Ascending aorta (tissue), 2 donors: ENCODE results near the gene KRTAP12-3. TPM values are rescaled to one million over a fixed set of nuclear protein-coding genes. Genes with fewer than 3 reads are reported as not detected.
A peak's percentile ranks its signal among the peaks of the same experiment; 100 is the strongest.

Source experiments
- DNase-seq, 2 donors: peaks; one replicate each; pipeline ENCODE4 v3.0.0-alpha.2; 2019; ENCODE audit warnings: low spot score in 2 of 2
- H3K27ac ChIP-seq, 2 donors: fragments of 200-600 bp; sonication (generic); one replicate each; pipeline ENCODE4 v1.5.1; 2016 to 2017; ENCODE audit warnings: mild to moderate bottlenecking in 1 of 2
- H3K27me3 ChIP-seq: fragments of 200-600 bp; sonication (generic); one replicate; pipeline ENCODE4 v1.5.1; 2017
- H3K36me3 ChIP-seq, 2 donors: fragments of 200-600 bp; sonication (generic); one replicate each; pipeline ENCODE4 v1.5.1; 2016
- H3K4me1 ChIP-seq, 2 donors: fragments of 200-600 bp; sonication (generic); one replicate each; pipeline ENCODE4 v1.5.1; 2016 to 2017; ENCODE audit warnings: mild to moderate bottlenecking in 1 of 2
- H3K4me3 ChIP-seq, 2 donors: fragments of 200-600 bp; sonication (generic); one replicate each; pipeline ENCODE4 v1.5.1; 2016 to 2017; ENCODE audit warnings: mild to moderate bottlenecking in 1 of 2
- H3K9me3 ChIP-seq, 2 donors: fragments of 200-600 bp; sonication (generic); one replicate each; pipeline ENCODE4 v1.5.1; 2016
- CTCF ChIP-seq, 3 experiments: fragments of 200-600 bp in 2 of 3; fragments of 450-650 bp in 1 of 3; sonication (generic) in 2 of 3; IDR thresholded peaks; one replicate each; pipeline ENCODE4 v1.5.1; 2016 to 2019; ENCODE audit warnings: antibody characterized with exemption in 3 of 3, mild to moderate bottlenecking in 1 of 3, moderate library complexity in 1 of 3
- intact Hi-C: fragments of 100-400 bp; cut with DNase I; formaldehyde crosslinking; loops from one replicate; pipeline ENCODE4 v1.15.1; 2023
- total RNA-seq: library from RNA; depleted of rRNA; stranded (reverse); fragments of >200 nt; gene quantifications from one replicate; pipeline ENCODE4 v1.1.0, GENCODE V29; 2016

Gene KRTAP12-3
- total RNA-seq, 1 donor from 2014 or later, result not detected

- no peak overlapping the region for H3K4me3 ChIP-seq
Observed at GRCh38 chr21:44664691-44665090, 7.0 kb downstream of the KRTAP12-3 start.

GRCh38 chr21:44666401-44667320 is 8.9 kb downstream of the KRTAP12-3 start, which contains the start of gene KRTAP12-2:
Gene KRTAP12-2, minus strand, starts transcription at chr21:44666927. Its CDS starts 41 bp downstream, at chr21:44666886.
- H3K4me3 ChIP-seq, result no peak within 1 kb of the TSS
- no peak for DNase-seq
- H3K9me3 ChIP-seq, result peaks cover 0 to 4% of the 10 kb centered on the region in 2 donors
- intact Hi-C loops, result no loop called here
- no peak for TF ChIP-seq CTCF (IDR thresholded peaks at IDR 0.05)
- no peaks in the 10 kb centered on the region for H3K36me3 ChIP-seq
- H3K27ac ChIP-seq, result no peak within 1 kb of the TSS
- no peaks in the 10 kb centered on the region for H3K4me1 ChIP-seq
- H3K27me3 ChIP-seq, result no peaks in the 10 kb centered on the region

More at GRCh38 chr21:44664691-44665090, 7.0 kb downstream of the KRTAP12-3 start:
- no peaks in the 10 kb centered on the region for H3K9me3 ChIP-seq
- H3K36me3 ChIP-seq, result no peaks in the 10 kb centered on the region
- no peaks in the 10 kb centered on the region for H3K27me3 ChIP-seq
- no peak overlapping the region for H3K27ac ChIP-seq
- DNase-seq, result peak in 1 of 2 donors; percentile 9
- TF ChIP-seq CTCF (IDR thresholded peaks at IDR 0.05), result no peak
- H3K4me1 ChIP-seq, result no peaks in the 10 kb centered on the region
- intact Hi-C loops, result no loop called here

- Histone ChIP-seq H3K27ac (no peak overlapping the region), H3K27me3 (no peaks in the 10 kb centered on the region), H3K9me3 (peaks cover 4 to 13% of the 10 kb centered on the region in 2 donors), H3K4me1 (no peaks in the 10 kb centered on the region), H3K4me3 (no peak overlapping the region), H3K36me3 (no peaks in the 10 kb centered on the region)
- no peak for DNase-seq
- intact Hi-C loops, result no loop called here
- TF ChIP-seq CTCF (IDR thresholded peaks at IDR 0.05), result no peak
Observed at GRCh38 chr21:44667612-44668011, 9.9 kb downstream of the KRTAP12-3 start.

GRCh38 chr21:44670642-44671432 is 13.1 kb downstream of the KRTAP12-3 start:
- no peak for TF ChIP-seq CTCF (IDR thresholded peaks at IDR 0.05)
- no peak overlapping the region for H3K4me3 ChIP-seq
- no peaks in the 10 kb centered on the region for H3K36me3 ChIP-seq
- H3K4me1 ChIP-seq, result no peaks in the 10 kb centered on the region
- intact Hi-C loops, result no loop called here
- H3K27me3 ChIP-seq, result no peaks in the 10 kb centered on the region
- DNase-seq, result peak in 1 of 2 donors; percentile 46
- peaks cover 4 to 22% of the 10 kb centered on the region in 2 donors for H3K9me3 ChIP-seq
- H3K27ac ChIP-seq, result no peak overlapping the region

GRCh38 chr21:44671911-44672310 is 14.2 kb downstream of the KRTAP12-3 start:
- Histone ChIP-seq H3K4me3 (no peak overlapping the region), H3K36me3 (no peaks in the 10 kb centered on the region), H3K4me1 (no peaks in the 10 kb centered on the region), H3K27me3 (no peaks in the 10 kb centered on the region), H3K9me3 (peaks cover 4 to 22% of the 10 kb centered on the region in 2 donors), H3K27ac (no peak overlapping the region)
- no peak for DNase-seq
- no peak for TF ChIP-seq CTCF (IDR thresholded peaks at IDR 0.05)
- intact Hi-C loops, result no loop called here
